Measurements from ENCODE around the gene COL6A2. TPM values are rescaled to one million over a fixed set of nuclear protein-coding genes. Genes with fewer than 3 reads are reported as not detected.
"Not testable (repeated sequence)": the region's sequence is repeated elsewhere in the genome, so short reads cannot be mapped to it uniquely, and the experiment has no call there.

Gene COL6A2
- total RNA-seq, 1 donor from 2014 or later = 227 TPM

GRCh38 chr21:46172863-46173528 lies 75.1 kb downstream of the COL6A2 start:
- H3K27ac ChIP-seq = no peak overlapping the region
- H3K9me3 ChIP-seq = no peaks in the 10 kb centered on the region
- DNase-seq (no peak), ATAC-seq (no peak)
- no peaks in the 10 kb centered on the region for H3K36me3 ChIP-seq
- H3K27me3 ChIP-seq (ENCODE audit: low read depth) = no peaks in the 10 kb centered on the region
- H3K4me3 ChIP-seq = no peak overlapping the region
- intact Hi-C loops (cut with DNase I) = no loop called here
- no peaks in the 10 kb centered on the region for H3K4me1 ChIP-seq
- no peak for TF ChIP-seq CTCF (IDR thresholded peaks at IDR 0.05)

- DNase-seq = no peak
- intact Hi-C loops (cut with DNase I) = no loop called here
- Histone ChIP-seq H3K27me3 (ENCODE audit: low read depth) (no peaks in the 10 kb centered on the region), H3K9me3 (no peaks in the 10 kb centered on the region), H3K36me3 (no peaks in the 10 kb centered on the region), H3K27ac (no peak overlapping the region), H3K4me1 (no peaks in the 10 kb centered on the region), H3K4me3 (no peak overlapping the region)
- ATAC-seq = no peak
- TF ChIP-seq CTCF (IDR thresholded peaks at IDR 0.05) = no peak
Observed at GRCh38 chr21:46173573-46173972, 75.7 kb downstream of the COL6A2 start.

DNA sequence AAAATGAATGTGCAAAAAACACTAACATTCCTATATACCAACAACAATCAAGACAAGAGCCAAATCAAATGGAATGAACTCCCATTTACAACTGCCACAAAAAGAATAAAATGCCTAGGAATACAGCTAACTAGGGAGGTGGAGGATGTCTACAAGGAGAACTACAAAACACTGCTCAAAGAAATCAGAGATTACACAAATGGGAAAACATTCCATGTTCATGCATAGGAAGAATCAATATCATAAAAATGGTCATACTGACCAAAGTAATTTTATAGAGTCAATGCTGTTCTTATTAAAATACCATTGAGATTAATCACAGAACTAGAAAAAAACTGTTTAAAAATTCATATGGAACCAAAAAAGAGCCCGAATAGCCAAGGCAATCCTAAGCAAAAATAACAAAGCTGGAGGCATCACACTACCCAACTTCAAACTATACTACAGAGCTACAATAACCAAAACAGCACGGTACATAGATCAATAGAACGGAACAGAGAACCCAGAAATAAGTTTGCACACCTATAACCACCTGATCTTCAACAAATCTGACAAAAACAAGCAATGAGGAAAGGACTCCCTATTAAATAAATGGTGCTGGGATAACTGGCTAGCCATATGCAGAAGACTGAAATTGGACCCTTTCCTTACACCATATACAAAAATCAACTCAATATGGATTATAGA lies 78.7 kb downstream of the COL6A2 start:
- DNase-seq; H3K36me3 ChIP-seq; intact Hi-C loops (cut with DNase I): not testable (repeated sequence)

GRCh38 chr21:46178961-46179360 lies 81.0 kb downstream of the COL6A2 start:
- H3K9me3 ChIP-seq = no peaks in the 10 kb centered on the region
- H3K36me3 ChIP-seq = no peaks in the 10 kb centered on the region
- no peak overlapping the region for H3K4me3 ChIP-seq
- no peak overlapping the region for H3K27ac ChIP-seq
- no peaks in the 10 kb centered on the region for H3K4me1 ChIP-seq
- DNase-seq (no peak), ATAC-seq (no peak)
- no peak for TF ChIP-seq CTCF (IDR thresholded peaks at IDR 0.05)
- H3K27me3 ChIP-seq (ENCODE audit: low read depth) = no peaks in the 10 kb centered on the region
- intact Hi-C loops (cut with DNase I) = no loop called here

More for the DNA sequence above, 78.7 kb downstream of the COL6A2 start:
- not testable (repeated sequence) for H3K27ac ChIP-seq; H3K27me3 ChIP-seq (ENCODE audit: low read depth); H3K9me3 ChIP-seq; H3K4me1 ChIP-seq; H3K4me3 ChIP-seq; ATAC-seq

Other genes starting within 250 kb of the COL6A2 start
- gene COL6A1, start 116.3 kb upstream of the COL6A2 start, total RNA-seq = 148 TPM
- 1.5 TPM for gene FTCD, start 57.5 kb downstream of the COL6A2 start, total RNA-seq
- gene SPATC1L, start 86.3 kb downstream of the COL6A2 start, total RNA-seq = 8.6 TPM
- 91.0 TPM for gene LSS, start 130.7 kb downstream of the COL6A2 start, total RNA-seq
- gene MCM3AP, start 187.5 kb downstream of the COL6A2 start, total RNA-seq = 96.2 TPM
- gene YBEY, start 188.2 kb downstream of the COL6A2 start, total RNA-seq = 20.4 TPM
- gene C21orf58, start 225.8 kb downstream of the COL6A2 start, total RNA-seq = 9.5 TPM
- gene PCNT, start 226.0 kb downstream of the COL6A2 start, total RNA-seq = 36.5 TPM